CD4-positive, alpha-beta T cell treated with Interferon gamma for 1 hour (primary cell): ENCODE measurements around the gene GPT2.
"Not testable (repeated sequence)": the region's sequence is repeated elsewhere in the genome, so short reads cannot be mapped to it uniquely, and the experiment has no call there.

ENCODE experiments used
- DNase-seq: peaks from one replicate; pipeline ENCODE4 v3.0.0-alpha.2; 2020

Gene GPT2

DNA sequence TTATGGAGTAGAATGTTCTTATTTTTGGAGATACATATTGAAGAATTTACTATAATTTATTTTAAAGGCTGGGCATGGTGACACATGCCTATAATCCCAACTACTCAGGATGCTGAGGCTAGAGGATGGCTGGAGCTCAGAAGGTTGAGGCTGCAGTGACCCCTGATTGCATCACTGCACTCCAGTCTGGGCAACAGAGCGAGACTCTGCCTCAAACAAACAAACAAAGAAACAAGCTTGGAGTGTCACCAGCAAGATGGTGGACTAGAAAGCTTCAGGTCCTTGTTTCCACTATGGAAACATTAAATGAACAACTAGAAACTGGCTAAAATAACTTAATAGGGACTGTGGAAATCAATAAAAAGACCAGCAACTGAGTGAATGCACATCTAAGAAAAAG is 17.9 kb upstream of the GPT2 start:
- no peak for DNase-seq

DNA sequence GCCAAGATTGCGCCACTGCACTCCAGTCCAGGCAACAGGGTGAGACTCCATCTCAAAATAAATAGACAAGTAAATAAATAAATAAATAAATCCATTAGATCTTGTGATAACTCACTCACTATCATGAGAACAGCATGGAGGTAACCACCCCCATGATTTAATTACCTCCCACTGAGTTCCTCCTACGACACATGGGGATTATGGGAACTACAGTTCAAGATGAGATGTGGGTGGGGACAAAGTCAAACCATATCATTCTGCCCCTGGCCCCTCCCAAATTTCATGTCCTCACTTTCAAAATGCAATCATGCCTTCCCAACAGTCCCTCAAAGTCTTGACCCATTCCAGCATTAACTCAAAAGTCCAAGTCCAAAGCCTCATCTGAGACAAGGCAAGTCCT is 16.7 kb upstream of the GPT2 start:
- not testable (repeated sequence) for DNase-seq

GRCh38 chr16:46868891-46869290 is 15.3 kb upstream of the GPT2 start:
- not testable (repeated sequence) for DNase-seq

DNA sequence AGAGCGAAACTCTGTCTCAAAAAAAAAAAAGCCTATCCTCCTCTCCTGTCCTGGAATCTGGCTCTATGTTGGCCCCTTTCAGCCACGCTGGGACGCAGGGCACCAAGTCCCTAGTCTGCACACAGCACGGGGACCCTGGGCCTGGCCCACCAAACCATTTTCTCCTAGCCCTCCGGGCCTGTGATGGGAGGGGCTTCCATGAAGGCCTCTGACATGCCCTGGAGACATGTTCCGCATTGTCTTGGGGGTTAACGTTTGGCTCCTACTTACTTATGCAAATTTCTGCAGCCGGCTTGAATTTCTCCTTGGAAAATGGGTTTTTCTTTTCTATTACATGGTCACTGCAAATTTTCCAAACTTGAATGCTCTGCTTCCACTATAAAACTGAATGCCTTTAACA is 12.6 kb upstream of the GPT2 start:
- no peak for DNase-seq

- DNase-seq = no peak
These were observed 11.0 kb upstream of the GPT2 start for GRCh38 chr16:46873201-46873600.

GRCh38 chr16:46875243-46875642 is 8.9 kb upstream of the GPT2 start:
- no peak for DNase-seq

DNA sequence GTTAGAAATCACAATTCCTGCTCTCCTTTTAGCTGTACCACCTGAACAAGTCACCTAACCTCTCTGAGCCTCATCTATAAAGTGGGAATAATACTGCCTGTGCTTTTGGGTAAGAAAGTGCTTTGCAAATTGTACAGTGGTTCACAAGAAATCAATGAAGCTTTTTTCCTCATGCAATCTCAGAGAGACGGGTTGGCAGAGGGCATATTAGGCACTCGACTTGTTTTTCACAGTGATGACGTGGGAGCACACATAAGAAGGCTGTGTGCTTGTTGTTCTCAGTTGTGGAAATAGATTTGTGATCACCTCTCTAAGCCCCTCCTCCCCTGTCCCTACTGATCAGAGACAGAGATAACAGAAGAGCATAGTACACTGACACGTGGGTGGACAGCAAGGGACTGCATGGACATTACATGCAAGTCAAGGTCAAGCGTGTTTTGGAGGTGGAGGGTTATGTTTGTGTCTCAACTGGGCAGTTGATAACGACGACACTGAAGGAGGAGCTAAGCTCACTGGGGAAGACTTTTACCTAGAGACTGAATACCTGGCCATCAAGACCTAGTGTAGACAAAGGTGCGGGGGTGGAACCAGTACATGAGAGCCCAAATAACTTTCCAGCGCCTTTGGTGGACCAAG is 1.7 kb upstream of the GPT2 start:
- no peak for DNase-seq

DNA sequence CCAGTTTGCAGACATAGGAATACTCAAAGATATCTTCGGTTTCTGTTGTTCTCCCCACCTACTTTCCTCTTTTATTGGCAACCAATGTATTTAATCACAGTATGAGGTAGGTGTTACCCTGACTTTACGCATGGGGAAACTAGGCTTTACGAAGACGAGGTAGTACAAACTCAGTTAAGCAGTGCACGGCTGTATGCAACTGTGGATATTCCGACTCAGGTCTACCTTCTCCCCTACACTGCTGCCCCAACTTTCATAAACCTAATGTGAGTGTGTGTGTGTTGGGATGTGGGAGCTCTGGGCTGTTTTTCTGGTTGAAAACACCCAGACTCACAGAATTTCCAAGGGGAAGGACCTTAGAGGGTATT is 1.2 kb upstream of the GPT2 start:
- no peak for DNase-seq

DNA sequence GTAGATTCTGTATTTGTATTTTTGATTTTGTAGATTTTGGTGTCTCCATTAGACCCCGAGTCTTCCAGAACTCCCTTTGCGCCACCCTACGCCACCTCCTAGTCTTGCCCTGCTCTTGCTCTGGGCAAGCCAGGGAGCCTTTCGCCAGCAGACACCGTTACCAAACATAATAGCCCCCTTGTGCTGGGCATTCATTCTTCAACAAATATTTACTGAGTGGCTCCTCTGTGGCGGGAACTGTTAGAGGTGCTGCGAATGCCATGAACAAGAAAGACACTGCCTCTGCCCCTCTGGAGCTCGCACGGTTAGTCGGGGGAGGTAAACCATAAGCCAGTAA is 841 bp upstream of the GPT2 start:
- no peak for DNase-seq

DNA sequence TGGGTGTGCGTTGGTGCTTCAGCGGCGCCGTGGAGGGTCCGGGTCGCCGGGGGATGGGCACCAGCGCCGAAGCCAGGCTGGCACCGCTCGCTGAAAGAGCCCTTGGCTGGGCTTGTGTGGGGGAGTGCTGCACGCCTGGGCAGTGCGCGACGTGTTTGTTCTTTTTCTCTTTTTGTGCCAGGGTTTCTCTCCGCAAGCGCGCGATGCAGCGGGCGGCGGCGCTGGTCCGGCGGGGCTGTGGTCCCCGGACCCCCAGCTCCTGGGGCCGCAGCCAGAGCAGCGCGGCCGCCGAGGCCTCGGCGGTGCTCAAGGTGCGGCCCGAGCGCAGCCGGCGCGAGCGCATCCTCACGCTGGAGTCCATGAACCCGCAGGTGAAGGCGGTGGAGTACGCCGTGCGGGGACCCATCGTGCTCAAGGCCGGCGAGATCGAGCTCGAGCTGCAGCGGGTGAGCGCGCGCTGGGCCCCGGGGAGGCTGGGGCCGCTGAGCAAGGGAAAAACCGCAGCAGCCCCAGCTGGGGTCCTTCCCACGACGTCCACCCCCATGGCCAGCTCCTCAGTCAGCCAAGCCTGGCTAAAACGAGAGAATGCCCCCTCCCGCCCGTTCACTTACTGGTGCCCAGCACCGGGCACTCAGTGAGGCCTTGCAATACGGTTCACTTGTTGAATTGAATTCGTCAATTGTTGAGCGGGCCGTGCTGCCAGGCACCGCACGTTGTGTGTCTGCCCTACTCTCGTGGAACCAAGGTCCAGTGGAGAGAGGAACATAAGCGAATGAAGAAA is 541 bp downstream of the GPT2 start:
- DNase-seq = no peak

DNA sequence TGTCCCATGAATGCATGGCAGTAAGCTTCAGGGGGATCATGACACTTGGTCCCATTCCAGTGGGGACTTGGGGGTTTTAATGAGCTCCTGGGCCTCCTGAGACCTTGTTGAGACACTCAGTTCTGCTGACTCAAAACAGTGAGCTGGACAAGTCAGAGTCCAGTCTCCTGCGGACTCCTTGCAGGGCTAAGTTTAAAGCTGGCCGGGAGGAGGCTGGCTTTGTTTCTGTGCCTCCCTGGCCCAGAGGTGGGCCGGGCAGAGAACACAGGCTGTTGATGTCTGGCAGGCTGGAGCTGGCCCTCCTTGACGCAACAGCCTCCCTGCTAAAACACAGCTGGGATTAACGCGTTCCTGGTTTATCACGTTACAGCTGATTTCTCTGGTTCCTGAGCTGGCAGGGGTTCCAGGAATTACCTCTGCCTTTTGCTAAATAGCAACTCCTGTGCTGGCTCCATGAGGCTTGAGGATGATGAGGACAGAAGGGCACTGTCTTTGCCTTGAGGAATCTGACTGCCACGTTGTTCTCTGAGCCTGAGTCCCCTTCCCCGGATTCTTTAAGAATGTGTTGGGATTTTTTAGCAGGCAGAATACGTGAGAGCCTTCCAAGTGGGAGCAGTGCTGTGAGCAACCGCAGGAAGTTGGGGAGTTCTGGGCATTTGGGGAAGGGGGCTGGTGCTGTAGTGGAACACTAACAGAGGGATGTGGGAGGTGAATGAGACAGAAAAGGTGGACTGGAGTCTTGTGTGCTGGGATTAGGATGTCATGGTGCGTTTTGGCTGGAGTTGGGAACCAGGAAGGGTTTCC is 2.0 kb downstream of the GPT2 start:
- no peak for DNase-seq

GRCh38 chr16:46886764-46887523 is 2.8 kb downstream of the GPT2 start:
- DNase-seq = no peak

DNA sequence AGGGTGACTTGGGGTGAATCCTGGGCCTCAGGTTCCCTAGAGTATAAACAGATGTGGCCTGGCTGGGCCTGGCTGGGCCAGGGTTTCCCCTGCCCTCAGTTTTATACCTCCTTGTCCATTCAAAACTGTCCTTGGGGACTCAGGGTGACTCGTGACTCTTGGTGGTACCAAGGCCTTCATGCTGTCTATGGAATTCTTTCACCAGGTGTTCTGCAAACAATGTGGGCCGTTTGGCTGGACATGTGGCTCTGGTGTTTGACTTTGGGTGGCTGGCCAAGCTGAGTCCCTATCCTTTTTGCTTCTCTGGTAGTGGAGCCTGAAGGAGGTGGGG is 3.3 kb downstream of the GPT2 start:
- no peak for DNase-seq

DNA sequence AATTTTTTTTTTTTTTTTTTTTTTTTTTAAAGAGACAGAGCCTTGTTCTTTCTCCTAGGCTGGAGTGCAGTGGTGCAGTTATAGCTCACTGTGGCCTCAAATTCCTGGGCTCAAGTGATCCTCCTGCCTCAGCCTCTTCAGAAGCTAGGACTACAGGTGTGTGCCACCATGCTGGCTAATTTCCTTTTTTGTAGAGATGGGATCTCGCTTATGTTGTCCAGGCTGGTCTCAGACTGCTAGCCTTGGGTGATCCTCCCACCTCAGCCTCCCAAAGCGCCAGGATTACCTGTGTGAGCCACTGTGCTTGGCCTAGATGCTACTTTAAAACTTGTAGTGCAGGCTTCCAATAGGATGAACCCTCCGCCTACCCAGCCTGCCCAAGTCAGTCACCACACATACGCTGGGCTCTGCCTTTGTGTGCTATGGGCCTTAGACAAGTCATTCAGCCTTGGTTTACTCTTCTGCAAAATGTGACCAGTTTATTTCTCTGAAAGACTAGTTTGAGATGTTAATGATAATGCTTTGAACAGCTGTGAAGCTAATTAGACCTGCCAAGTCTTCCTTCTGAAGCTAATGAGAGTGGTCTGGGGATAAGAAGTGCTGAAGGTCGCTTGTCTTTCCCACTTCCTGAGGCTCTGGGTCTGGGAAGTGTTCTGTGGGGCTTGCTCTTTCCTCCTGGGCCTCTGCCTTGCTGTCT is 5.2 kb downstream of the GPT2 start:
- DNase-seq = no peak

- no peak for DNase-seq
These were observed 5.8 kb downstream of the GPT2 start for GRCh38 chr16:46889942-46890300.

DNA sequence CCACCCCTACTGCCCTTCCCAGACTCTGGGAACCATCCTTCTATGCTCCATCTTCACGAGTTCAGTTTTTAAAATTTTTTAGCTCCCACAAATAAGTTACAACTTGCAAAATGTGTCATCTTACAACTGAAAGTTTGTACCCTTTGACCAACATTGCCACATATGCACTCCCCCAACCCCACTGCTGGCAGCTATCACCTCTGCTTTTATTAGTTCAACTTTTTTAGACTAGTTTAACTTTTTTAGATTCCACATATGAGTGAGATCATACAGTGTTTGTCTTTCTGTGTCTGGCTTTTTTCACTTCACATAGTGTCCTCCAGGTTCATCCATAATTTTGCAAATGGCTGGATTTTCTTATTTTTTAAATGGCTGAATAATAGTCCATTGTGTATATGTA is 7.7 kb downstream of the GPT2 start:
- no peak for DNase-seq

GRCh38 chr16:46894036-46894672 is 10.0 kb downstream of the GPT2 start:
- no peak for DNase-seq

DNA sequence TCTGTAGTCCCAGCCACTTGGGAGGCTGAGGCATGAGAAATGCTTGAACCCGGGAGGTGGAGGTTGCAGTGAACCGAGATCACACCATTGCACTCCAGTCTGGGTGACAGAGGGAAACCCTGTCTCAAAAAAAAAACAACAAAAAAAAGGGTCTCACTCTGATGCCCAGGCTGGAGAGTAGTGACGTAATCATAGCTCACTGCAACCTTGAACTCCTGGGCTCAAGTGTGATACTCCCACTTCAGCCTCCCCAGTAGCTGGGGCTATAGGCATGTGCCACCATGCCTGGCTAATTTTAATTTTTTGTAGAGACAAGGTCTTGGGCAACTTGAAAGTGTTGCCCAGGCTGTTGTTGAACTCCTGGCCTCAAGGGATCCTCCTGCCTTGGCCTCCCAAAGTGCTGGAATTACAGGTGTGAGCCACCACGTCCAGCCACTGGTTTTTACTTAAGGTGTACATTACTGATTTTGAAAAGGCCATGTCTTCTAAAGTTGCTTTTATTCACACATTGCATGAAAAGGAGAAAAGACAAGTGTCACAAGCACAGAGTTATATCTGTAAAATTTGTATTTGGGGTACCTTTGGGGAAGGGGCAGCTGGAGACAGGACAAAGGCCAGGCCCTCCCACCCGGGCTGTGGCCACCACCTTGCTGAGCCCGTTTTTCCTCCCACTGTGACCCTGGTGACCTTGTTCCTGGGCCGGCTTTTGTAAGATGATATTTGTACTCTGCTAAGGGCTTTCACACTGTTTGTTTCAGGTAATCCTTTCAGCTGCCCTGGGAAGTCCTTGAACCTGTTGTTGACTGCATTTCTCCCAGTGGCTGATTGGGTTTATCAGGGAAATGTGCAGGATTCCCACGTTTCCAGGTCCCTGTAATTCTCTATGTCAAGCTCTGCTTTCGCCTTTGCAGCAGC is 11.5 kb downstream of the GPT2 start:
- DNase-seq = no peak

GRCh38 chr16:46896314-46896968 is 12.3 kb downstream of the GPT2 start:
- no peak for DNase-seq

GRCh38 chr16:46897471-46897870 is 13.3 kb downstream of the GPT2 start:
- no peak for DNase-seq

- no peak for DNase-seq
These were observed 13.8 kb downstream of the GPT2 start for GRCh38 chr16:46898006-46898405.
